ENCODE results near the gene PUM2. TPM values are rescaled to one million over a fixed set of nuclear protein-coding genes. Genes with fewer than 3 reads are reported as not detected.
A peak's percentile ranks its signal among the peaks of the same experiment; 100 is the strongest.

PUM2 gene
- total RNA-seq, 4 donors from 2014 or later, result 29.3 to 81.4 (median 48.2) TPM

- Histone ChIP-seq H3K27ac (peak overlapping the region in 2 of 4 donors; percentile 99), H3K9me3 (no peaks in the 10 kb centered on the region), H3K36me3 (peaks cover 0 to 14% (median 0%) of the 10 kb centered on the region in 3 donors), H3K27me3 (no peaks in the 10 kb centered on the region), H3K4me1 (peaks cover 40 to 86% (median 46%) of the 10 kb centered on the region in 3 donors), H3K4me3 (peak overlapping the region in 3 of 4 donors; percentile 90 to 97 (median 95))
- intact Hi-C loops (cut with DNase I), result no loop called here
- DNase-seq, result no peak
- 58 to 68% methylated on average over 14 to 17 of the region's 17 CpGs for WGBS, 2 donors
- TF ChIP-seq, protein P1, sequence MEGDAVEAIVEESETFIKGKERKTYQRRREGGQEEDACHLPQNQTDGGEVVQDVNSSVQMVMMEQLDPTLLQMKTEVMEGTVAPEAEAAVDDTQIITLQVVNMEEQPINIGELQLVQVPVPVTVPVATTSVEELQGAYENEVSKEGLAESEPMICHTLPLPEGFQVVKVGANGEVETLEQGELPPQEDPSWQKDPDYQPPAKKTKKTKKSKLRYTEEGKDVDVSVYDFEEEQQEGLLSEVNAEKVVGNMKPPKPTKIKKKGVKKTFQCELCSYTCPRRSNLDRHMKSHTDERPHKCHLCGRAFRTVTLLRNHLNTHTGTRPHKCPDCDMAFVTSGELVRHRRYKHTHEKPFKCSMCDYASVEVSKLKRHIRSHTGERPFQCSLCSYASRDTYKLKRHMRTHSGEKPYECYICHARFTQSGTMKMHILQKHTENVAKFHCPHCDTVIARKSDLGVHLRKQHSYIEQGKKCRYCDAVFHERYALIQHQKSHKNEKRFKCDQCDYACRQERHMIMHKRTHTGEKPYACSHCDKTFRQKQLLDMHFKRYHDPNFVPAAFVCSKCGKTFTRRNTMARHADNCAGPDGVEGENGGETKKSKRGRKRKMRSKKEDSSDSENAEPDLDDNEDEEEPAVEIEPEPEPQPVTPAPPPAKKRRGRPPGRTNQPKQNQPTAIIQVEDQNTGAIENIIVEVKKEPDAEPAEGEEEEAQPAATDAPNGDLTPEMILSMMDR (IDR thresholded peaks at IDR 0.05), result no peak
- TF ChIP-seq POLR2A (IDR thresholded peaks at IDR 0.05), result no peak
Observed at GRCh38 chr2:20348542-20348941, 2.1 kb downstream of the PUM2 start.

- no peak for DNase-seq
- WGBS, 2 donors, result 34 to 51% methylated on average over 5 of the region's 5 CpGs
- intact Hi-C loops (cut with DNase I), result no loop called here
- Histone ChIP-seq H3K4me1 (peaks cover 25 to 81% (median 30%) of the 10 kb centered on the region in 3 donors), H3K27ac (peak overlapping the region in 2 of 4 donors; percentile 47 to 99), H3K4me3 (no peak overlapping the region), H3K36me3 (peaks cover 0 to 14% (median 0%) of the 10 kb centered on the region in 3 donors), H3K27me3 (no peaks in the 10 kb centered on the region), H3K9me3 (no peaks in the 10 kb centered on the region)
- TF ChIP-seq, protein P1 (IDR thresholded peaks at IDR 0.05), result no peak
- TF ChIP-seq POLR2A (IDR thresholded peaks at IDR 0.05), result no peak
Observed at GRCh38 chr2:20346565-20347381, 3.9 kb downstream of the PUM2 start.

DNA sequence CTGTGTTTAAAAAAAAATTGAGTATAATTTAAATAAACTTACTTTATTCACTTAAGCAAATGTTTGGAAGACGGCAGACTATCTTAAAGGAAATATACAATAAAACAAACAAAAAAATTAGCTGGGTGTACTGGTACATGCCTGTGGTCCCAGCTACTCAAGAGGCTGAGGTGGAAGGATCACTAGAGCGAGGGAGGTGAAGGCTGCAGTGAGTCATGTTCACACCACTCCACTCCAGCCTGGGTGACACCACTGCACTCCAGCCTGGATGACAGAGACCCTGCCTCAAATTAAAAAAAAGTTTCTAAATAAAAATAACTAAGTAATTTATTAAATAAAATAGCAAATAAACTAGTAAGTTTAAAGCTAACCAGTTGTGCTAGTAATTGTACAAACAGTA lies 7.5 kb downstream of the PUM2 start:
- Histone ChIP-seq H3K27me3 (no peaks in the 10 kb centered on the region), H3K4me3 (no peak overlapping the region), H3K27ac (no peak overlapping the region), H3K36me3 (peaks cover 0 to 9% (median 0%) of the 10 kb centered on the region in 3 donors), H3K9me3 (no peaks in the 10 kb centered on the region), H3K4me1 (peaks cover 13 to 95% (median 14%) of the 10 kb centered on the region in 3 donors)
- WGBS, 2 donors, result 60 to 66% methylated on average over 2 of the region's 2 CpGs
- intact Hi-C loops (cut with DNase I), result no loop called here
- TF ChIP-seq, protein P1 (IDR thresholded peaks at IDR 0.05), result no peak
- no peak for TF ChIP-seq POLR2A (IDR thresholded peaks at IDR 0.05)
- DNase-seq, result no peak

DNA sequence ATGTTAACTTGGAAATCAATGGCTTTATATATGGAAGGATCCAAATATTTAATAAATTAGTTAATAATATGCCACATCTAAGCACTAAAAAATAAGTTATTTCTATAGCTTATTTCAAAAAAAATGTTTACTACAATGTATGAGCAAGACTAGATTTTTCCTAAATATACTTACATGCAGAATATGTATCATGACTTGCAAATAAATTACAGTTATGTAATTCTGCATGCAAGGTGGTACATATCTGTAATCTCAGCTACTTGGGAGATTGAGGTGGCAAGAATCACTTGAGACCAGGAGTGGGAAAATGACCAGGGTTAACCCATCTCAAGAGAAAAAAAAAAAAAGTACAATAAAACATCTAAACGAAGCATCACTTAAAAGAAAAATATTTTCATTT lies 11.6 kb downstream of the PUM2 start:
- H3K27ac ChIP-seq, result no peak overlapping the region
- H3K36me3 ChIP-seq, result no peaks in the 10 kb centered on the region
- H3K27me3 ChIP-seq, result no peaks in the 10 kb centered on the region
- peaks cover 0 to 95% (median 9%) of the 10 kb centered on the region in 3 donors for H3K4me1 ChIP-seq
- DNase-seq, result no peak
- no peak for TF ChIP-seq POLR2A (IDR thresholded peaks at IDR 0.05)
- TF ChIP-seq, protein P1 (IDR thresholded peaks at IDR 0.05), result no peak
- H3K4me3 ChIP-seq, result no peak overlapping the region
- 60 to 66% methylated on average over 1 of the region's 1 CpG for WGBS, 2 donors
- H3K9me3 ChIP-seq, result no peaks in the 10 kb centered on the region
- intact Hi-C loops (cut with DNase I), result no loop called here

DNA sequence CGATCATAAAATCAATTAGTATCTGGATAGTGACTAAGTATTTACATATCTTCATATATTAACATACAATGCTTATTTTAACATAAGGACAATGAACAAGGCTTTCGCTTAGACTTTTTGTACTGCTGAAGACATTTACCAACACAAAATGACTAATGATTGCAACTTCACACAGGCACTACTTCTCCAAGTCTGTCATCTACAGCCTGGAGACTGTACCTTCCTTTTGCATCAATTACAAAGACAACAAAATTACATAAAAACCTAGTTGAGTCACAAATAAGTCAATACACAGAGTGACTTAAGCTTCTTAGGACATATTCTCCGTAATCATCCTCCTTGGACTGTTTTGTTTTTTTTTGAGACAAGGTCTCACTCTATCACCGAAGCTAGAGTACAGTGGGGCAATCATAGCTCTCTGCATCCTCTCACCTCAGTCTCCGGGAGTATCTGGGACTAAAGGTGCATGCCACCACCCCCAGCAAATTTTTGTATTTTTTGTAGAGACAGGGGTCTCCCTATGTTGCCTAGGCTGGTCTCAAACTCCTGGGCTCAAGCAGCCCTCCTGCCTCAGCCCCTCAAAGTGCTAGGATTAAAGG lies 15.9 kb downstream of the PUM2 start:
- peaks cover 0 to 69% (median 11%) of the 10 kb centered on the region in 3 donors for H3K4me1 ChIP-seq

More for the DNA sequence above, 15.9 kb downstream of the PUM2 start:
- TF ChIP-seq, protein P1 (IDR thresholded peaks at IDR 0.05), result no peak
- no peak for TF ChIP-seq POLR2A (IDR thresholded peaks at IDR 0.05)
- Histone ChIP-seq H3K27me3 (no peaks in the 10 kb centered on the region), H3K27ac (no peak overlapping the region), H3K4me3 (no peak overlapping the region), H3K36me3 (peaks cover 0 to 14% (median 0%) of the 10 kb centered on the region in 3 donors), H3K9me3 (no peaks in the 10 kb centered on the region)
- WGBS, 2 donors, result 58 to 65% methylated on average over 5 of the region's 5 CpGs
- intact Hi-C loops (cut with DNase I), result no loop called here
- DNase-seq, result no peak

All from esophagus squamous epithelium (tissue), 5 donors.